Skeletal muscle tissue (tissue), 4 donors: ENCODE data around the gene ITGA3. TPM values are rescaled to one million over a fixed set of nuclear protein-coding genes. Genes with fewer than 3 reads are reported as not detected.

Source experiments
- H3K27ac ChIP-seq: one replicate; pipeline ENCODE4 v1.7.0; 2013; ENCODE audit warnings: mild to moderate bottlenecking, low read depth, low read length, inconsistent platforms
- H3K27me3 ChIP-seq, 3 donors: one replicate each; pipeline ENCODE4 v1.7.0; 2013; ENCODE audit warnings: low read length in 3 of 3; ENCODE audit not compliant: control insufficient read depth in 3 of 3, insufficient read depth in 3 of 3
- H3K36me3 ChIP-seq, 3 donors: one replicate each; pipeline ENCODE4 v1.7.0; 2013; ENCODE audit warnings: low read length in 3 of 3; ENCODE audit not compliant: control insufficient read depth in 3 of 3, insufficient read depth in 3 of 3
- H3K4me1 ChIP-seq, 3 donors: one replicate each; pipeline ENCODE4 v1.7.0; 2013; ENCODE audit warnings: low read length in 3 of 3, mild to moderate bottlenecking in 3 of 3; ENCODE audit not compliant: control insufficient read depth in 3 of 3, insufficient read depth in 3 of 3
- H3K4me3 ChIP-seq, 3 donors: one replicate each; pipeline ENCODE4 v1.7.0; 2013; ENCODE audit warnings: low read length in 3 of 3
- H3K9ac ChIP-seq, 3 donors: one replicate each; pipeline ENCODE4 v1.7.0; 2013; ENCODE audit warnings: low read length in 3 of 3, mild to moderate bottlenecking in 3 of 3, moderate library complexity in 2 of 3, low read depth in 1 of 3
- H3K9me3 ChIP-seq, 3 donors: one replicate each; pipeline ENCODE4 v1.7.0; 2013; ENCODE audit warnings: low read length in 3 of 3; ENCODE audit not compliant: control insufficient read depth in 3 of 3
- total RNA-seq: library from RNA; depleted of rRNA; stranded (reverse); fragments of >200 nt; gene quantifications from one replicate; pipeline ENCODE4 v1.2.3, GENCODE V29; 2014
- donor health status: Osteomylitis.

The ITGA3 gene
- total RNA-seq, 1 donor from 2014 or later, result 27.7 TPM

GRCh38 chr17:50137042-50137441 is 81.1 kb downstream of the ITGA3 start:
- Histone ChIP-seq H3K9ac (no peak overlapping the region), H3K4me1 (peaks cover 42 to 56% (median 55%) of the 10 kb centered on the region in 3 donors), H3K27ac (no peak overlapping the region), H3K36me3 (peaks cover 56 to 62% (median 57%) of the 10 kb centered on the region in 3 donors), H3K9me3 (no peaks in the 10 kb centered on the region), H3K27me3 (no peaks in the 10 kb centered on the region), H3K4me3 (no peak overlapping the region)

- no peaks in the 10 kb centered on the region for H3K9me3 ChIP-seq
- H3K9ac ChIP-seq, result peak overlapping the region; percentile 38 to 45 (median 40)
- no peak overlapping the region for H3K27ac ChIP-seq
- no peak overlapping the region for H3K4me3 ChIP-seq
- peaks cover 30 to 43% (median 40%) of the 10 kb centered on the region in 3 donors for H3K4me1 ChIP-seq
- H3K36me3 ChIP-seq, result peaks cover 71 to 83% (median 77%) of the 10 kb centered on the region in 3 donors
- H3K27me3 ChIP-seq, result no peaks in the 10 kb centered on the region
Observed at GRCh38 chr17:50139185-50139783, 83.4 kb downstream of the ITGA3 start.

Other genes with a start within 250 kb of the ITGA3 start
- gene TAC4, start 208.0 kb upstream of the ITGA3 start, total RNA-seq, result 2.1 TPM
- gene DLX4, start 86.9 kb upstream of the ITGA3 start, total RNA-seq, result not detected
- not detected for gene DLX3, start 60.9 kb upstream of the ITGA3 start, total RNA-seq
- 18.8 TPM for gene PDK2, start 39.2 kb downstream of the ITGA3 start, total RNA-seq
- gene SAMD14, start 74.0 kb downstream of the ITGA3 start, total RNA-seq, result 1.0 TPM
- 19.3 TPM for gene PPP1R9B, start 94.6 kb downstream of the ITGA3 start, total RNA-seq
- 158 TPM for gene SGCA, start 109.9 kb downstream of the ITGA3 start, total RNA-seq
- 3,450 TPM for gene COL1A1, start 145.5 kb downstream of the ITGA3 start, total RNA-seq
- not detected for gene TMEM92, start 218.4 kb downstream of the ITGA3 start, total RNA-seq